GM23338 (cell line): ENCODE data around the gene OSBPL5. TPM values are rescaled to one million over a fixed set of nuclear protein-coding genes. Genes with fewer than 3 reads are reported as not detected.

Experiments used
- ATAC-seq: fragments of 200-7000 bp; cut with Tn5 transposase; 3 replicates; pipeline ENCODE4 v1.9.1; 2020
- DNase-seq: peaks from one replicate; pipeline ENCODE4 v3.0.0-alpha.2; 2015; ENCODE audit warnings: low spot score
- H2AFZ ChIP-seq: fragments of 200-600 bp; sonication (generic); 2 replicates; pipeline ENCODE4 v1.8.0; 2016; ENCODE audit warnings: antibody characterized with exemption, mild to moderate bottlenecking, moderate library complexity
- H3F3A ChIP-seq: fragments of 200-600 bp; sonication (generic); replicated peaks from 2 replicates; pipeline ENCODE4 v1.8.0; 2017; ENCODE audit warnings: antibody characterized with exemption, mixed run types, low read depth
- H3K27ac ChIP-seq: fragments of 200-600 bp; sonication (generic); 2 replicates; pipeline ENCODE4 v1.6.1; 2016; ENCODE audit warnings: low read depth
- H3K27me3 ChIP-seq: fragments of 200-600 bp; sonication (generic); 2 replicates; pipeline ENCODE4 v1.8.0; 2016; ENCODE audit warnings: mild to moderate bottlenecking, mixed run types, moderate library complexity; ENCODE audit not compliant: insufficient read depth
- H3K36me3 ChIP-seq: fragments of 200-600 bp; sonication (generic); 2 replicates; pipeline ENCODE4 v1.8.0; 2016; ENCODE audit warnings: mild to moderate bottlenecking; ENCODE audit not compliant: insufficient read depth
- H3K4me1 ChIP-seq: fragments of 200-600 bp; sonication (generic); 2 replicates; pipeline ENCODE4 v1.8.0; 2016; ENCODE audit warnings: mild to moderate bottlenecking, moderate library complexity; ENCODE audit not compliant: insufficient read depth
- H3K4me2 ChIP-seq: fragments of 200-600 bp; sonication (generic); 2 replicates; pipeline ENCODE4 v1.7.1; 2017; ENCODE audit warnings: mixed run types
- H3K4me3 ChIP-seq: fragments of 200-600 bp; sonication (generic); 2 replicates; pipeline ENCODE4 v1.6.1; 2016; ENCODE audit warnings: mixed run types
- H3K79me2 ChIP-seq: fragments of 200-600 bp; sonication (generic); replicated peaks from 2 replicates; pipeline ENCODE4 v1.8.0; 2017; ENCODE audit warnings: mild to moderate bottlenecking; ENCODE audit not compliant: insufficient read depth
- H3K9me2 ChIP-seq: fragments of 200-600 bp; sonication (generic); 2 replicates; pipeline ENCODE4 v1.8.0; 2017; ENCODE audit not compliant: insufficient read depth
- H4K20me1 ChIP-seq: fragments of 200-600 bp; sonication (generic); replicated peaks from 2 replicates; pipeline ENCODE4 v1.8.0; 2017; ENCODE audit warnings: mild to moderate bottlenecking; ENCODE audit not compliant: insufficient read depth
- H3K27ac Mint-ChIP-seq: 2 replicates; pipeline ENCODE4 v1.8.0; 2020; ENCODE audit warnings: inconsistent platforms, mild to moderate bottlenecking, moderate library complexity, mixed read lengths
- H3K27me3 Mint-ChIP-seq: 3 replicates; pipeline ENCODE4 v1.8.0; 2022; ENCODE audit warnings: low read depth, mild to moderate bottlenecking, moderate library complexity, mixed read lengths, inconsistent platforms; ENCODE audit not compliant: insufficient read depth, poor library complexity
- H3K36me3 Mint-ChIP-seq: 3 replicates; pipeline ENCODE4 v1.8.0; 2021; ENCODE audit warnings: low read depth, mild to moderate bottlenecking, inconsistent platforms, moderate library complexity, mixed read lengths
- H3K4me1 Mint-ChIP-seq: 3 replicates; pipeline ENCODE4 v1.8.0; 2020; ENCODE audit warnings: mild to moderate bottlenecking, inconsistent platforms, mixed read lengths
- H3K4me3 Mint-ChIP-seq: 3 replicates; pipeline ENCODE4 v1.8.0; 2021; ENCODE audit warnings: moderate library complexity, mild to moderate bottlenecking, inconsistent platforms, mixed read lengths
- H3K9me3 Mint-ChIP-seq: 3 replicates; pipeline ENCODE4 v1.8.0; 2020; ENCODE audit warnings: moderate library complexity, mild to moderate bottlenecking, inconsistent platforms, mixed read lengths
- CREB1 ChIP-seq: fragments of 250-450 bp; sonication (Bioruptor Pico); IDR thresholded peaks from 2 replicates; pipeline ENCODE4 v1.5.0; 2020; ENCODE audit warnings: low read depth, mild to moderate bottlenecking, moderate library complexity
- CTCF ChIP-seq, 2 experiments: fragments of 200-600 bp in 1 of 2; sonication (generic) in 1 of 2; conservative IDR thresholded peaks; 2 replicates each; pipeline versions ENCODE4 v1.5.1 to v1.6.1; 2016 to 2017; ENCODE audit warnings: antibody characterized with exemption in 2 of 2, low read depth in 2 of 2, mild to moderate bottlenecking in 2 of 2, moderate library complexity in 1 of 2
- ETS1 ChIP-seq: IDR thresholded peaks from 2 replicates; pipeline ENCODE4 v1.6.1; 2016; ENCODE audit warnings: antibody characterized with exemption
- EZH2 ChIP-seq: fragments of 200-600 bp; sonication (generic); IDR thresholded peaks from one replicate; pipeline ENCODE4 v1.8.0; 2017; ENCODE audit warnings: antibody characterized with exemption, mild to moderate bottlenecking, low read depth; ENCODE audit not compliant: unreplicated experiment
- EZH2phosphoT487 ChIP-seq: fragments of 200-600 bp; sonication (generic); IDR thresholded peaks from one replicate; pipeline ENCODE4 v1.8.1; 2018; ENCODE audit warnings: antibody characterized with exemption; ENCODE audit not compliant: unreplicated experiment
- JUNB ChIP-seq: IDR thresholded peaks from one replicate; pipeline ENCODE4 v1.6.1; 2016; ENCODE audit warnings: antibody characterized with exemption; ENCODE audit not compliant: unreplicated experiment
- NANOG ChIP-seq: IDR thresholded peaks from 2 replicates; pipeline ENCODE4 v1.6.1; 2016; ENCODE audit warnings: antibody characterized with exemption, borderline replicate concordance
- POLR2AphosphoS5 ChIP-seq: IDR thresholded peaks from 2 replicates; pipeline ENCODE4 v1.6.1; 2016; ENCODE audit warnings: antibody characterized with exemption, low read depth
- REST ChIP-seq: IDR thresholded peaks from one replicate; pipeline ENCODE4 v1.6.1; 2018; ENCODE audit warnings: antibody characterized with exemption; ENCODE audit not compliant: unreplicated experiment
- STAT1 ChIP-seq: IDR thresholded peaks from one replicate; pipeline ENCODE4 v1.6.1; 2016; ENCODE audit warnings: antibody characterized with exemption; ENCODE audit not compliant: unreplicated experiment
- ZNF114 ChIP-seq: fragments of 250-450 bp; sonication (Bioruptor Pico); IDR thresholded peaks from 2 replicates; pipeline ENCODE4 v1.5.0; 2020; ENCODE audit warnings: mild to moderate bottlenecking, moderate library complexity
- ZNF331 ChIP-seq: fragments of 250-450 bp; sonication (Bioruptor Pico); IDR thresholded peaks from 2 replicates; pipeline ENCODE4 v1.5.0; 2020; ENCODE audit warnings: low read depth, mild to moderate bottlenecking, moderate library complexity
- ZNF462 ChIP-seq: fragments of 250-450 bp; sonication (Bioruptor Pico); IDR thresholded peaks from 2 replicates; pipeline ENCODE4 v1.5.0; 2020; ENCODE audit warnings: mild to moderate bottlenecking, moderate library complexity
- polyA plus RNA-seq: library from polyadenylated mRNA; unstranded; fragments of >200 nt; fragmentation: Nextera tagmentation; extraction: Ambion mirVana; gene quantifications from 2 replicates; pipeline ENCODE4 v1.2.1, GENCODE V29; 2016
- total RNA-seq: library from RNA; depleted of rRNA; stranded (reverse); fragments of >200 nt; shearing (Covaris generic); gene quantifications from 2 replicates; pipeline ENCODE4 v1.2.3, GENCODE V29; 2014

The OSBPL5 gene
- total and polyA plus RNA-seq, 2 experiments from 2014 or later: 2.7 to 12.0 TPM

- Histone ChIP-seq H3K4me1 (peaks cover 6% of the 10 kb centered on the region; the same call in 1 of the 2 replicates), H3K9me2 (no peaks in the 10 kb centered on the region), H4K20me1 (no peaks in the 10 kb centered on the region), H3K4me2 (no peak overlapping the region), H3K79me2 (no peaks in the 10 kb centered on the region), H3F3A (no peaks in the 10 kb centered on the region), H3K27me3 (no peaks in the 10 kb centered on the region), H3K4me3 (no peak overlapping the region), H2AFZ (no peak overlapping the region), H3K36me3 (no peaks in the 10 kb centered on the region), H3K27ac (no peak overlapping the region)
- H3K36me3 Mint-ChIP-seq: no peaks in the 10 kb centered on the region; the same call in 2 of the 3 replicates
- H3K4me1 Mint-ChIP-seq: peaks cover 50% of the 10 kb centered on the region
- H3K4me3 Mint-ChIP-seq: no peak overlapping the region; the same call in 2 of the 3 replicates
- ATAC-seq (no peak), DNase-seq (no peak)
- H3K9me3 Mint-ChIP-seq: no peaks in the 10 kb centered on the region
- peaks cover 9% of the 10 kb centered on the region for H3K27me3 Mint-ChIP-seq
- TF ChIP-seq ZNF114 (CRISPR knock-in tag): no peak
- no peak for TF ChIP-seq NANOG
- no peak for TF ChIP-seq CTCF (conservative IDR thresholded peaks at IDR 0.05; ENCODE audit: low read depth in 2 of 2)
- TF ChIP-seq JUNB: no peak
- no peak for TF ChIP-seq EZH2phosphoT487
- TF ChIP-seq ZNF331 (CRISPR knock-in tag): no peak
- no peak for TF ChIP-seq CREB1 (CRISPR knock-in tag)
- TF ChIP-seq REST: no peak
- no peak for TF ChIP-seq EZH2
- TF ChIP-seq STAT1: no peak
- no peak for TF ChIP-seq POLR2AphosphoS5
- no peak for TF ChIP-seq ZNF462
- TF ChIP-seq ETS1: no peak
- no peak overlapping the region; the same call in 1 of the 2 replicates for H3K27ac Mint-ChIP-seq
Measured at GRCh38 chr11:3153291-3153861, 11.7 kb downstream of the OSBPL5 start.
